H1 (cell line): Measurements from ENCODE around the gene NFASC. TPM values are rescaled to one million over a fixed set of nuclear protein-coding genes. Genes with fewer than 3 reads are reported as not detected.

Source experiments
- CTCF ChIA-PET: fragments of 300-600 bp; sonication (Branson Sonifier 250); formaldehyde crosslinking; loops from one replicate; lab custom pipeline; 2021; ENCODE audit not compliant: partially characterized antibody; lab: Charles Lee
- POLR2A ChIA-PET: fragments of 300-600 bp; sonication (Branson Sonifier 250); formaldehyde crosslinking; loops from one replicate; lab custom pipeline; 2021; ENCODE audit warnings: inconsistent platforms; ENCODE audit not compliant: partially characterized antibody; lab: Charles Lee
- DNase-seq, 2 experiments: peaks; one replicate each; pipeline versions ENCODE4 v3.0.0 to v3.0.0-alpha.2; 2010 to 2022; ENCODE audit warnings: low spot score in 2 of 2, low read depth in 1 of 2, mixed read lengths in 1 of 2
- FAIRE-seq: peaks from 2 replicates; lab custom pipeline; 2011; peaks lifted over from hg19 to GRCh38; lab: Jason Lieb, UNC
- H2AFZ ChIP-seq: 2 replicates; pipeline ENCODE4 v1.8.1; 2012; ENCODE audit warnings: low read length, inconsistent platforms
- H2AK5ac ChIP-seq: 2 replicates; pipeline ENCODE4 v1.6.1; 2013; ENCODE audit warnings: low read depth, low read length
- H2BK120ac ChIP-seq: replicated peaks from 2 replicates; pipeline ENCODE3; 2013; ENCODE audit warnings: low read depth, low read length, inconsistent platforms
- H2BK12ac ChIP-seq: 2 replicates; pipeline ENCODE4 v1.6.1; 2013; ENCODE audit warnings: low read depth, low read length
- H2BK15ac ChIP-seq: 2 replicates; pipeline ENCODE4 v1.6.1; 2013; ENCODE audit warnings: low read length
- H2BK20ac ChIP-seq: 2 replicates; pipeline ENCODE4 v1.6.1; 2013; ENCODE audit warnings: low read length
- H2BK5ac ChIP-seq: 2 replicates; pipeline ENCODE4 v1.6.1; 2013; ENCODE audit warnings: low read depth, low read length
- H3K14ac ChIP-seq: 2 replicates; pipeline ENCODE4 v1.6.1; 2013; ENCODE audit warnings: inconsistent platforms; ENCODE audit not compliant: insufficient read length
- H3K18ac ChIP-seq: 2 replicates; pipeline ENCODE4 v1.6.1; 2013; ENCODE audit warnings: low read length; ENCODE audit errors: extremely low read depth
- H3K23ac ChIP-seq: 2 replicates; pipeline ENCODE4 v1.6.1; 2013; ENCODE audit warnings: inconsistent platforms; ENCODE audit not compliant: insufficient read length
- H3K23me2 ChIP-seq: 2 replicates; pipeline ENCODE4 v1.6.1; 2013; ENCODE audit warnings: low read depth, low read length
- H3K27ac ChIP-seq: 2 replicates; pipeline ENCODE4 v1.6.1; 2011; ENCODE audit warnings: low read depth, low read length, inconsistent platforms
- H3K27me3 ChIP-seq, 4 experiments: replicated peaks in 1 of 4; 1 replicate in 1 of 4; 2 replicates in 3 of 4; pipeline versions ENCODE4 v1.6.1 to v1.8.1; 2011 to 2013; ENCODE audit warnings: low read length in 3 of 4, mild to moderate bottlenecking in 3 of 4, inconsistent platforms in 2 of 4, mixed read lengths in 2 of 4, moderate library complexity in 1 of 4; ENCODE audit not compliant: control insufficient read depth in 3 of 4, insufficient read depth in 3 of 4; ENCODE audit errors: extremely low read depth in 1 of 4
- H3K36me3 ChIP-seq, 4 experiments: 2 replicates each; pipeline versions ENCODE4 v1.6.1 to v1.8.1; 2011 to 2013; ENCODE audit warnings: mild to moderate bottlenecking in 4 of 4, low read length in 3 of 4, moderate library complexity in 2 of 4, control low read depth in 1 of 4, inconsistent platforms in 1 of 4; ENCODE audit not compliant: insufficient read depth in 4 of 4, control insufficient read depth in 2 of 4
- H3K4ac ChIP-seq: replicated peaks from 2 replicates; pipeline ENCODE3; 2013; ENCODE audit warnings: low read length, low read depth, mixed read lengths, inconsistent platforms; ENCODE audit not compliant: insufficient read length
- H3K4me1 ChIP-seq, 4 experiments: replicated peaks in 1 of 4; 1 replicate in 1 of 4; 2 replicates in 3 of 4; pipeline versions ENCODE4 v1.6.1 to v1.8.1; 2011 to 2013; ENCODE audit warnings: low read length in 3 of 4, inconsistent platforms in 2 of 4, mixed read lengths in 1 of 4; ENCODE audit not compliant: insufficient read depth in 4 of 4, control insufficient read depth in 3 of 4
- H3K4me2 ChIP-seq, 2 experiments: 2 replicates each; pipeline versions ENCODE4 v1.6.1 to v1.8.1; 2011 to 2013; ENCODE audit warnings: low read depth in 2 of 2, low read length in 2 of 2, control low read depth in 1 of 2, inconsistent platforms in 1 of 2, mild to moderate bottlenecking in 1 of 2; ENCODE audit not compliant: insufficient read depth in 1 of 2
- H3K4me3 ChIP-seq, 4 experiments: fragments of 200-600, 300-600 bp in 1 of 4; sonication (generic), shearing (Covaris generic), sonication (Bioruptor Twin) in 1 of 4; 2 replicates each; pipeline versions ENCODE4 v1.5.1 to v1.8.1; 2011 to 2016; ENCODE audit warnings: low read length in 4 of 4, low read depth in 3 of 4, control low read depth in 2 of 4, inconsistent platforms in 2 of 4, mild to moderate bottlenecking in 2 of 4, mixed read lengths in 1 of 4, moderate library complexity in 1 of 4; ENCODE audit not compliant: insufficient read depth in 2 of 4; ENCODE audit errors: extremely low read depth in 1 of 4
- H3K56ac ChIP-seq: replicated peaks from 2 replicates; pipeline ENCODE3; 2013; ENCODE audit warnings: low read depth, mild to moderate bottlenecking, mixed read lengths, low read length, inconsistent platforms; ENCODE audit not compliant: insufficient read length
- H3K79me1 ChIP-seq: 2 replicates; pipeline ENCODE4 v1.6.1; 2013; ENCODE audit warnings: low read depth, low read length, control low read depth
- H3K79me2 ChIP-seq, 2 experiments: 2 replicates each; pipeline versions ENCODE4 v1.6.1 to v1.8.1; 2012 to 2013; ENCODE audit warnings: low read length in 2 of 2, mild to moderate bottlenecking in 2 of 2, inconsistent platforms in 1 of 2; ENCODE audit not compliant: insufficient read depth in 2 of 2, control insufficient read depth in 1 of 2
- H3K9ac ChIP-seq, 4 experiments: replicated peaks in 1 of 4; 1 replicate in 1 of 4; 2 replicates in 3 of 4; pipeline versions ENCODE4 v1.6.1 to v1.8.1; 2011 to 2013; ENCODE audit warnings: low read depth in 3 of 4, low read length in 3 of 4, control low read depth in 2 of 4, mild to moderate bottlenecking in 2 of 4, moderate library complexity in 2 of 4, inconsistent platforms in 1 of 4; ENCODE audit errors: extremely low read depth in 1 of 4
- H3K9me3 ChIP-seq, 2 experiments: 2 replicates each; pipeline versions ENCODE4 v1.6.1 to v1.8.1; 2012 to 2013; ENCODE audit warnings: mild to moderate bottlenecking in 2 of 2, moderate library complexity in 2 of 2, control low read depth in 1 of 2, inconsistent platforms in 1 of 2, low read depth in 1 of 2, low read length in 1 of 2, mixed read lengths in 1 of 2; ENCODE audit not compliant: insufficient read depth in 2 of 2
- H4K20me1 ChIP-seq, 2 experiments: replicated peaks in 1 of 2; 2 replicates each; pipeline versions ENCODE3 to v1.8.1; 2011 to 2013; ENCODE audit warnings: inconsistent platforms in 2 of 2, low read length in 2 of 2, mild to moderate bottlenecking in 1 of 2; ENCODE audit not compliant: insufficient read depth in 2 of 2, control insufficient read depth in 1 of 2
- H4K5ac ChIP-seq: 2 replicates; pipeline ENCODE4 v1.6.1; 2013; ENCODE audit warnings: low read length, low read depth, mixed read lengths, inconsistent platforms; ENCODE audit not compliant: insufficient read length
- H4K8ac ChIP-seq: 2 replicates; pipeline ENCODE4 v1.8.0; 2013; ENCODE audit warnings: mild to moderate bottlenecking, moderate library complexity, low read length, inconsistent platforms; ENCODE audit not compliant: insufficient read depth; ENCODE audit errors: extremely low read depth
- H4K91ac ChIP-seq: replicated peaks from 2 replicates; pipeline ENCODE3; 2013; ENCODE audit warnings: low read length, mixed read lengths, inconsistent platforms; ENCODE audit not compliant: insufficient read length
- JUN ChIP-seq: IDR thresholded peaks from 2 replicates; pipeline ENCODE4 v1.6.1; 2011; ENCODE audit warnings: low read depth, mild to moderate bottlenecking, improper control_type of control experiment, low read length
- POLR2A ChIP-seq, 2 experiments: IDR thresholded peaks; 1 replicate in 1 of 2; 2 replicates in 1 of 2; pipeline ENCODE4 v1.6.1; 2011; ENCODE audit warnings: low read depth in 2 of 2, low read length in 2 of 2, mild to moderate bottlenecking in 2 of 2; ENCODE audit errors: control extremely low read depth in 1 of 2
- POU5F1 ChIP-seq: IDR thresholded peaks from 2 replicates; pipeline ENCODE4 v1.6.1; 2011; ENCODE audit warnings: low read depth, mild to moderate bottlenecking, low read length, moderate library complexity
- TAF1 ChIP-seq: IDR thresholded peaks from 2 replicates; pipeline ENCODE4 v1.6.1; 2011; ENCODE audit warnings: mild to moderate bottlenecking, low read depth, low read length
- WGBS, 2 experiments: shearing (Covaris generic) in 1 of 2; methylation state at CpG; one replicate each; pipeline versions ENCODE4 v1.1.6 to v1.1.7; 2013 to 2015; ENCODE audit warnings: low lambda C conversion rate in 2 of 2, mixed read lengths in 2 of 2, inconsistent platforms in 1 of 2, low coverage in 1 of 2, missing lambda C conversion rate in 1 of 2; ENCODE audit not compliant: insufficient replicate concordance in 2 of 2, insufficient coverage in 1 of 2, insufficient read length in 1 of 2; ENCODE audit errors: extremely low coverage in 1 of 2, missing lambda C conversion rate in 1 of 2; 5-methylcytosine and 5-hydroxymethylcytosine counted together
- polyA plus RNA-seq, 7 experiments: library from polyadenylated mRNA; depleted of rRNA in 3 of 7; stranded (reverse) in 5 of 7; unstranded in 2 of 7; fragments of >200 nt in 5 of 7; fragments of 200-250 nt in 2 of 7; gene quantifications; 1 replicate in 5 of 7; 2 replicates in 1 of 7; 4 replicates in 1 of 7; pipeline versions ENCODE4 v1.2.1 to v1.2.3, GENCODE V29; 2011 to 2013; ENCODE audit warnings: missing spikeins in 2 of 7, mixed read lengths in 2 of 7
- total RNA-seq: library from RNA; stranded (reverse); fragmentation: NEBNext Ultra II Directional; extraction: Animal tissue kit (Norgen Biotek cat#: 25700); gene quantifications from 2 replicates; pipeline ENCODE4 v1.2.1, GENCODE V29; 2021
- TF ChIP-seq, protein P1 (sequence below): IDR thresholded peaks from 2 replicates; pipeline ENCODE4 v1.6.1; 2012; ENCODE audit warnings: low read length, inconsistent platforms

The NFASC gene
- total and polyA plus RNA-seq, 2 of the 8 experiments (the other 6 are each of a cell fraction or from before 2014, with no cell fraction given), result 5.0 to 15.2 TPM

DNA sequence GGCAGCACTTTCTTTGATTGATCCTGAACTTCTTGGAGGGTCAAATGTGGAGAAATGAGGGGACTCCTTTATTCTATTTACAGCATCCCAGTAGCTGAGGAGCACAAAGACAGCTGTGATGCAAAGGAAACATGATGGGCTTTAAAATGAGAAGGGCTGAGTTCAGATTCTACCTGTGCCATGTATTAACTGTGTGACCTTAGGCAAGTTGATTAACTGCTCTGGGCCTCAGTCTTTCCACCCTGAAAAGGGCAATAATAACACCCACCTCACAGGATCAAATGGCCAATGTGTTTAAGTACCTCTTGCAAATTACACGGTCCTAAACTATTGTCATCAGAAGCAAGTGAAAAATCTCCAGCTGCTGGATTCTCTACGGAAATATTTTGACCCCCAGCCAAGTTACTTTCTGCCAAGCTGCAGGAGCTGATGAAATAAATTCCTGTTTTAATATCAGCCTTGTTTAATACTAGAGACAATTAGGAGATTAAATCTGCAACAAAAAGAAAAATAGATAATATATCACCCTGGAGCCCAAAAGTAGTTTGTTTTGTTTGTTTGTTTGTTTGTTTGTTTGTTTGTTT is 197.9 kb downstream of the NFASC start:
- H3K23me2 ChIP-seq, result no peaks in the 10 kb centered on the region
- H3K4me3 ChIP-seq, result no peak overlapping the region
- no peak overlapping the region for H2AFZ ChIP-seq
- H2AK5ac ChIP-seq, result no peak overlapping the region
- no peak overlapping the region for H2BK15ac ChIP-seq
- POLR2A ChIA-PET, result interaction anchor here (0.6 to 1.6 kb wide), 2 partner anchors 83 to 160 kb away, joined by 3 to 4 read pairs; partner anchors contain the start of gene TMCC2
- H4K8ac ChIP-seq, result no peak overlapping the region
- H3K4ac ChIP-seq, result no peak overlapping the region
- no peak for TF ChIP-seq JUN
- TF ChIP-seq POU5F1, result no peak
- TF ChIP-seq TAF1, result no peak
- no peak for TF ChIP-seq POLR2A (IDR thresholded peaks at IDR 0.05; ENCODE audit: control extremely low read depth in 1 of 2, low read depth in 2 of 2, low read length in 2 of 2)
- TF ChIP-seq, protein P1, sequence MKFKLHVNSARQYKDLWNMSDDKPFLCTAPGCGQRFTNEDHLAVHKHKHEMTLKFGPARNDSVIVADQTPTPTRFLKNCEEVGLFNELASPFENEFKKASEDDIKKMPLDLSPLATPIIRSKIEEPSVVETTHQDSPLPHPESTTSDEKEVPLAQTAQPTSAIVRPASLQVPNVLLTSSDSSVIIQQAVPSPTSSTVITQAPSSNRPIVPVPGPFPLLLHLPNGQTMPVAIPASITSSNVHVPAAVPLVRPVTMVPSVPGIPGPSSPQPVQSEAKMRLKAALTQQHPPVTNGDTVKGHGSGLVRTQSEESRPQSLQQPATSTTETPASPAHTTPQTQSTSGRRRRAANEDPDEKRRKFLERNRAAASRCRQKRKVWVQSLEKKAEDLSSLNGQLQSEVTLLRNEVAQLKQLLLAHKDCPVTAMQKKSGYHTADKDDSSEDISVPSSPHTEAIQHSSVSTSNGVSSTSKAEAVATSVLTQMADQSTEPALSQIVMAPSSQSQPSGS, result no peak
- H3K9ac ChIP-seq, result no peak overlapping the region
- no peak overlapping the region for H4K5ac ChIP-seq
- no peak for DNase-seq
- H3K79me2 ChIP-seq, result no peaks in the 10 kb centered on the region
- no peak overlapping the region for H2BK5ac ChIP-seq
- H3K18ac ChIP-seq, result no peak overlapping the region
- CTCF ChIA-PET, result interaction anchor here (1.1 to 38.9 kb wide), 9 partner anchors 9 to 261 kb away, joined by 3 to 1336 read pairs (median 4); no protein-coding TSS in a partner anchor
- WGBS, 2 experiments, result 89% methylated on average over 2 of the region's 2 CpGs; no CpG with 5 or more reads in 1 of the 2 experiments
- no peaks in the 10 kb centered on the region for H3K4me1 ChIP-seq
- peaks cover 0 to 1% of the 10 kb centered on the region in 2 experiments for H4K20me1 ChIP-seq
- no peak overlapping the region for H4K91ac ChIP-seq
- no peak overlapping the region for H2BK12ac ChIP-seq
- H2BK20ac ChIP-seq, result no peak overlapping the region
- no peaks in the 10 kb centered on the region for H3K36me3 ChIP-seq
- no peak for FAIRE-seq
- no peaks in the 10 kb centered on the region for H3K27me3 ChIP-seq
- no peak overlapping the region for H3K4me2 ChIP-seq
- no peak overlapping the region for H3K56ac ChIP-seq
- H3K14ac ChIP-seq, result no peak overlapping the region
- no peak overlapping the region for H3K23ac ChIP-seq
- H3K9me3 ChIP-seq, result no peaks in the 10 kb centered on the region
- no peak overlapping the region for H3K27ac ChIP-seq
- no peaks in the 10 kb centered on the region for H3K79me1 ChIP-seq
- no peak overlapping the region for H2BK120ac ChIP-seq
